ENCODE measurements around the gene NCOA5. TPM values are rescaled to one million over a fixed set of nuclear protein-coding genes. Genes with fewer than 3 reads are reported as not detected.

Gene NCOA5
- total and polyA plus RNA-seq, 2 experiments from 2014 or later: 8.4 to 22.8 TPM

- Histone ChIP-seq H3K4me2 (no peak overlapping the region), H3F3A (replicated peaks; ENCODE audit: low read depth) (no peaks in the 10 kb centered on the region), H3K79me2 (replicated peaks; ENCODE audit: insufficient read depth) (no peaks in the 10 kb centered on the region), H3K9me2 (ENCODE audit: insufficient read depth) (no peaks in the 10 kb centered on the region), H3K4me3 (no peak overlapping the region), H3K27ac (ENCODE audit: low read depth) (no peak overlapping the region), H2AFZ (0 out of 2 replicates have a peak overlapping the region, but pooled peaks have one; percentile 5), H4K20me1 (replicated peaks; ENCODE audit: insufficient read depth) (no peaks in the 10 kb centered on the region), H3K36me3 (ENCODE audit: insufficient read depth) (no peaks in the 10 kb centered on the region), H3K27me3 (ENCODE audit: insufficient read depth) (peaks cover 19% of the 10 kb centered on the region), H3K4me1 (ENCODE audit: insufficient read depth) (no peaks in the 10 kb centered on the region)
- H3K9me3 Mint-ChIP-seq: no peaks in the 10 kb centered on the region
- ATAC-seq: no peak
- no peaks in the 10 kb centered on the region for H3K4me1 Mint-ChIP-seq
- H3K36me3 Mint-ChIP-seq (ENCODE audit: low read depth): no peaks in the 10 kb centered on the region
- H3K27ac Mint-ChIP-seq: no peak overlapping the region
- H3K27me3 Mint-ChIP-seq (ENCODE audit: insufficient read depth, low read depth, poor library complexity): peaks cover 8% of the 10 kb centered on the region
- no peak for TF ChIP-seq JUNB (IDR thresholded peaks at IDR 0.05; ENCODE audit: unreplicated experiment)
- TF ChIP-seq, protein P1, sequence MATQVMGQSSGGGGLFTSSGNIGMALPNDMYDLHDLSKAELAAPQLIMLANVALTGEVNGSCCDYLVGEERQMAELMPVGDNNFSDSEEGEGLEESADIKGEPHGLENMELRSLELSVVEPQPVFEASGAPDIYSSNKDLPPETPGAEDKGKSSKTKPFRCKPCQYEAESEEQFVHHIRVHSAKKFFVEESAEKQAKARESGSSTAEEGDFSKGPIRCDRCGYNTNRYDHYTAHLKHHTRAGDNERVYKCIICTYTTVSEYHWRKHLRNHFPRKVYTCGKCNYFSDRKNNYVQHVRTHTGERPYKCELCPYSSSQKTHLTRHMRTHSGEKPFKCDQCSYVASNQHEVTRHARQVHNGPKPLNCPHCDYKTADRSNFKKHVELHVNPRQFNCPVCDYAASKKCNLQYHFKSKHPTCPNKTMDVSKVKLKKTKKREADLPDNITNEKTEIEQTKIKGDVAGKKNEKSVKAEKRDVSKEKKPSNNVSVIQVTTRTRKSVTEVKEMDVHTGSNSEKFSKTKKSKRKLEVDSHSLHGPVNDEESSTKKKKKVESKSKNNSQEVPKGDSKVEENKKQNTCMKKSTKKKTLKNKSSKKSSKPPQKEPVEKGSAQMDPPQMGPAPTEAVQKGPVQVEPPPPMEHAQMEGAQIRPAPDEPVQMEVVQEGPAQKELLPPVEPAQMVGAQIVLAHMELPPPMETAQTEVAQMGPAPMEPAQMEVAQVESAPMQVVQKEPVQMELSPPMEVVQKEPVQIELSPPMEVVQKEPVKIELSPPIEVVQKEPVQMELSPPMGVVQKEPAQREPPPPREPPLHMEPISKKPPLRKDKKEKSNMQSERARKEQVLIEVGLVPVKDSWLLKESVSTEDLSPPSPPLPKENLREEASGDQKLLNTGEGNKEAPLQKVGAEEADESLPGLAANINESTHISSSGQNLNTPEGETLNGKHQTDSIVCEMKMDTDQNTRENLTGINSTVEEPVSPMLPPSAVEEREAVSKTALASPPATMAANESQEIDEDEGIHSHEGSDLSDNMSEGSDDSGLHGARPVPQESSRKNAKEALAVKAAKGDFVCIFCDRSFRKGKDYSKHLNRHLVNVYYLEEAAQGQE (IDR thresholded peaks at IDR 0.05; ENCODE audit: unreplicated experiment): no peak
- no peak for TF ChIP-seq ZNF114 (CRISPR knock-in tag; IDR thresholded peaks at IDR 0.05)
- TF ChIP-seq EZH2phosphoT487 (IDR thresholded peaks at IDR 0.05; ENCODE audit: unreplicated experiment): no peak
- TF ChIP-seq NANOG (IDR thresholded peaks at IDR 0.05; ENCODE audit: borderline replicate concordance): no peak
- TF ChIP-seq CTCF (conservative IDR thresholded peaks at IDR 0.05; ENCODE audit: low read depth in 2 of 2): no peak
- TF ChIP-seq ETS1 (IDR thresholded peaks at IDR 0.05): no peak
- TF ChIP-seq POLR2AphosphoS5 (IDR thresholded peaks at IDR 0.05; ENCODE audit: low read depth): no peak
- no peak for TF ChIP-seq EZH2 (IDR thresholded peaks at IDR 0.05; ENCODE audit: low read depth, unreplicated experiment)
- TF ChIP-seq STAT1 (IDR thresholded peaks at IDR 0.05; ENCODE audit: unreplicated experiment): no peak
- no peak for TF ChIP-seq ZNF331 (CRISPR knock-in tag; IDR thresholded peaks at IDR 0.05; ENCODE audit: low read depth)
- TF ChIP-seq, protein P2, sequence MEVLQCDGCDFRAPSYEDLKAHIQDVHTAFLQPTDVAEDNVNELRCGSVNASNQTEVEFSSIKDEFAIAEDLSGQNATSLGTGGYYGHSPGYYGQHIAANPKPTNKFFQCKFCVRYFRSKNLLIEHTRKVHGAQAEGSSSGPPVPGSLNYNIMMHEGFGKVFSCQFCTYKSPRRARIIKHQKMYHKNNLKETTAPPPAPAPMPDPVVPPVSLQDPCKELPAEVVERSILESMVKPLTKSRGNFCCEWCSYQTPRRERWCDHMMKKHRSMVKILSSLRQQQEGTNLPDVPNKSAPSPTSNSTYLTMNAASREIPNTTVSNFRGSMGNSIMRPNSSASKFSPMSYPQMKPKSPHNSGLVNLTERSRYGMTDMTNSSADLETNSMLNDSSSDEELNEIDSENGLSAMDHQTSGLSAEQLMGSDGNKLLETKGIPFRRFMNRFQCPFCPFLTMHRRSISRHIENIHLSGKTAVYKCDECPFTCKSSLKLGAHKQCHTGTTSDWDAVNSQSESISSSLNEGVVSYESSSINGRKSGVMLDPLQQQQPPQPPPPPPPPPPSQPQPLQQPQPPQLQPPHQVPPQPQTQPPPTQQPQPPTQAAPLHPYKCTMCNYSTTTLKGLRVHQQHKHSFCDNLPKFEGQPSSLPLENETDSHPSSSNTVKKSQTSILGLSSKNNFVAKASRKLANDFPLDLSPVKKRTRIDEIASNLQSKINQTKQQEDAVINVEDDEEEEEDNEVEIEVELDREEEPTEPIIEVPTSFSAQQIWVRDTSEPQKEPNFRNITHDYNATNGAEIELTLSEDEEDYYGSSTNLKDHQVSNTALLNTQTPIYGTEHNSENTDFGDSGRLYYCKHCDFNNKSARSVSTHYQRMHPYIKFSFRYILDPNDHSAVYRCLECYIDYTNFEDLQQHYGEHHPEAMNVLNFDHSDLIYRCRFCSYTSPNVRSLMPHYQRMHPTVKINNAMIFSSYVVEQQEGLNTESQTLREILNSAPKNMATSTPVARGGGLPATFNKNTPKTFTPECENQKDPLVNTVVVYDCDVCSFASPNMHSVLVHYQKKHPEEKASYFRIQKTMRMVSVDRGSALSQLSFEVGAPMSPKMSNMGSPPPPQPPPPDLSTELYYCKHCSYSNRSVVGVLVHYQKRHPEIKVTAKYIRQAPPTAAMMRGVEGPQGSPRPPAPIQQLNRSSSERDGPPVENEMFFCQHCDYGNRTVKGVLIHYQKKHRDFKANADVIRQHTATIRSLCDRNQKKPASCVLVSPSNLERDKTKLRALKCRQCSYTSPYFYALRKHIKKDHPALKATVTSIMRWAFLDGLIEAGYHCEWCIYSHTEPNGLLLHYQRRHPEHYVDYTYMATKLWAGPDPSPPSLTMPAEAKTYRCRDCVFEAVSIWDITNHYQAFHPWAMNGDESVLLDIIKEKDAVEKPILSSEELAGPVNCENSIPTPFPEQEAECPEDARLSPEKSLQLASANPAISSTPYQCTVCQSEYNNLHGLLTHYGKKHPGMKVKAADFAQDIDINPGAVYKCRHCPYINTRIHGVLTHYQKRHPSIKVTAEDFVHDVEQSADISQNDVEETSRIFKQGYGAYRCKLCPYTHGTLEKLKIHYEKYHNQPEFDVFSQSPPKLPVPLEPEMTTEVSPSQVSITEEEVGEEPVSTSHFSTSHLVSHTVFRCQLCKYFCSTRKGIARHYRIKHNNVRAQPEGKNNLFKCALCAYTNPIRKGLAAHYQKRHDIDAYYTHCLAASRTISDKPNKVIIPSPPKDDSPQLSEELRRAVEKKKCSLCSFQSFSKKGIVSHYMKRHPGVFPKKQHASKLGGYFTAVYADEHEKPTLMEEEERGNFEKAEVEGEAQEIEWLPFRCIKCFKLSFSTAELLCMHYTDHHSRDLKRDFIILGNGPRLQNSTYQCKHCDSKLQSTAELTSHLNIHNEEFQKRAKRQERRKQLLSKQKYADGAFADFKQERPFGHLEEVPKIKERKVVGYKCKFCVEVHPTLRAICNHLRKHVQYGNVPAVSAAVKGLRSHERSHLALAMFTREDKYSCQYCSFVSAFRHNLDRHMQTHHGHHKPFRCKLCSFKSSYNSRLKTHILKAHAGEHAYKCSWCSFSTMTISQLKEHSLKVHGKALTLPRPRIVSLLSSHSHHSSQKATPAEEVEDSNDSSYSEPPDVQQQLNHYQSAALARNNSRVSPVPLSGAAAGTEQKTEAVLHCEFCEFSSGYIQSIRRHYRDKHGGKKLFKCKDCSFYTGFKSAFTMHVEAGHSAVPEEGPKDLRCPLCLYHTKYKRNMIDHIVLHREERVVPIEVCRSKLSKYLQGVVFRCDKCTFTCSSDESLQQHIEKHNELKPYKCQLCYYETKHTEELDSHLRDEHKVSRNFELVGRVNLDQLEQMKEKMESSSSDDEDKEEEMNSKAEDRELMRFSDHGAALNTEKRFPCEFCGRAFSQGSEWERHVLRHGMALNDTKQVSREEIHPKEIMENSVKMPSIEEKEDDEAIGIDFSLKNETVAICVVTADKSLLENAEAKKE (CRISPR knock-in tag; IDR thresholded peaks at IDR 0.05): no peak
- no peak for TF ChIP-seq CREB1 (CRISPR knock-in tag; IDR thresholded peaks at IDR 0.05; ENCODE audit: low read depth)
- no peak overlapping the region for H3K4me3 Mint-ChIP-seq
- no peak for DNase-seq (ENCODE audit: low spot score)
Measured at GRCh38 chr20:46111028-46111835, 21.5 kb upstream of the NCOA5 start.
